SU-DHL-6 (cell line): ENCODE data around the gene CHRNA4.

Experiments
- H2AFZ ChIP-seq: fragments of 200-600 bp; sonication (generic); 2 replicates; pipeline ENCODE4 v1.6.1; 2014; ENCODE audit warnings: low read depth, mild to moderate bottlenecking, moderate library complexity, mixed read lengths, antibody characterized with exemption, low read length; ENCODE audit not compliant: severe bottlenecking
- H3F3A ChIP-seq: fragments of 200-600 bp; shearing (Covaris generic); 2 replicates; pipeline ENCODE4 v1.6.0; 2016; ENCODE audit warnings: antibody characterized with exemption, mild to moderate bottlenecking; ENCODE audit not compliant: insufficient read depth
- H3K27ac ChIP-seq: fragments of 200-600 bp; sonication (generic); 2 replicates; pipeline ENCODE4 v1.5.1; 2016; ENCODE audit warnings: low read depth, mild to moderate bottlenecking, low read length, moderate library complexity, mixed read lengths
- H3K27me3 ChIP-seq: fragments of 200-600 bp; sonication (generic), shearing (Covaris generic); 2 replicates; pipeline ENCODE4 v1.6.0; 2014; ENCODE audit warnings: mild to moderate bottlenecking, low read length
- H3K36me3 ChIP-seq: fragments of 200-600 bp; sonication (generic); 2 replicates; pipeline ENCODE4 v1.6.1; 2014; ENCODE audit warnings: mild to moderate bottlenecking, low read length, mixed read lengths
- H3K4me2 ChIP-seq: fragments of 300-600, 200-600 bp; shearing (Covaris generic), sonication (generic); 2 replicates; pipeline ENCODE4 v1.6.0; 2014; ENCODE audit warnings: low read length, low read depth, mild to moderate bottlenecking; ENCODE audit not compliant: poor library complexity, severe bottlenecking
- H3K4me3 ChIP-seq: fragments of 200-600 bp; sonication (generic); 2 replicates; pipeline ENCODE4 v1.5.1; 2014; ENCODE audit warnings: antibody characterized with exemption, low read length, mild to moderate bottlenecking, mixed read lengths; ENCODE audit not compliant: insufficient read depth, poor library complexity, severe bottlenecking
- H3K79me2 ChIP-seq: fragments of 200-600 bp; sonication (generic); 2 replicates; pipeline ENCODE4 v1.6.1; 2014; ENCODE audit warnings: mild to moderate bottlenecking, low read length, moderate library complexity; ENCODE audit not compliant: insufficient read depth
- H3K9ac ChIP-seq: fragments of 200-600 bp; sonication (generic); 2 replicates; pipeline ENCODE4 v1.7.0; 2014; ENCODE audit warnings: mild to moderate bottlenecking, low read length
- H3K9me2 ChIP-seq: fragments of 200-600 bp; sonication (generic); replicated peaks from 2 replicates; pipeline ENCODE4 v1.6.1; 2014; ENCODE audit warnings: low read length; ENCODE audit not compliant: insufficient read depth
- H3K9me3 ChIP-seq: fragments of 200-600 bp; sonication (generic); 2 replicates; pipeline ENCODE4 v1.6.1; 2014; ENCODE audit warnings: low read length, mixed read lengths; ENCODE audit not compliant: insufficient read depth
- H4K20me1 ChIP-seq: fragments of 200-600 bp; sonication (generic); 2 replicates; pipeline ENCODE4 v1.6.1; 2014; ENCODE audit warnings: low read depth, mild to moderate bottlenecking, antibody characterized with exemption, low read length, moderate library complexity, mixed read lengths
- EZH2phosphoT487 ChIP-seq: fragments of 200-600 bp; sonication (generic), shearing (Covaris generic); conservative IDR thresholded peaks from 2 replicates; pipeline ENCODE4 v1.6.1; 2018; ENCODE audit warnings: mild to moderate bottlenecking, antibody characterized with exemption, low read length, moderate library complexity, mixed read lengths
- TF ChIP-seq, protein P1 (sequence below): fragments of 200-600 bp; sonication (generic); IDR thresholded peaks from one replicate; pipeline ENCODE4 v1.5.1; 2017; ENCODE audit warnings: antibody characterized with exemption, mild to moderate bottlenecking, low read length, moderate library complexity; ENCODE audit not compliant: insufficient read depth, poor library complexity, severe bottlenecking

Gene CHRNA4

DNA sequence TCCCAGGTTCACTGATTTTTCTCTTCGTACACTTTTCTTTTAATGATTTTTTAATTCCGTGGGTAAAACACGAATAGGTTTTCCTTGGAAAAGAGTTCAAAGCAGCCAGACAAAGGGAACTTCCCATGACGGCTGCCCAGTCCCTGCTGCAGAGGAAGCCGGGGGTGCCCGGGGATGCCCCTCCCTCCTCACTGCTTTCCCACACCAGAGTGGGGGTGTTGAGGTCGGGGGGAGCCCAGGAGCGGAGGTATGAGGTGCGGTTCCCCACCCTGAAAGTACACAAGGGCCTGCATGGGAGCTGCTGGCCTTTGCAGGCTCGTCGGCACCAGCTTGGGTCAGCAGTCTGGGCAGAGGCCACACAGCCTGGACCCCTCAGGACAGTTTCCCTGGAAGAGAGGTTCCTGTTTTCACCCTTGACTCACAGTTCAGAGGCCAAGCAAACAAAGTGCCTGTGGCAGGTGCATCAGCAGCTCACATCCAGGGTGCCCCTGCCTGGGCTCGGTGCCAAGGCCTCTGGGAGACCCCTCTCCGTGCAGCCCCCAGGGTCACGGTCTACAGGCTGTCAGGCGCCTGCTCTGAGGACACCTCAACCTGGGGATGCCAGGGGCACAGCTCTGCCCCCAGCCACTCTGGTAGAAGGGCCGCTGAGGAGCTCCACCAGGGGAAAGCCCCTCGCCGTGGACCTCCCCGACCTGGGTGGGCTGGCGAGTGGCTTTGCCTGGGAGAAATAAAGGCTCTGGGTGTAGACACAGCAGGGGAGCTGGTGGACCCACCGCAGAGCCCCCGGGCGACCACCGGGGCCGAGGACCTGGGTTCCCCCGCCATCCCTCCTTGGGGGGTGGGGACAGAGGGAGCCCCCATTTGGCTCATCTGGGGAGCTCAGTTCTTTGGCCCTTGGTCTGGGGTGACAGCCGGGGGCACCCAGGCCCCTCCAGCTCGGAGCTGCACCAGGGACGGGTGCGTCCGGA is 15.4 kb upstream of the CHRNA4 start:
- no peak overlapping the region for H3K9ac ChIP-seq
- no peaks in the 10 kb centered on the region for H3K27me3 ChIP-seq

DNA sequence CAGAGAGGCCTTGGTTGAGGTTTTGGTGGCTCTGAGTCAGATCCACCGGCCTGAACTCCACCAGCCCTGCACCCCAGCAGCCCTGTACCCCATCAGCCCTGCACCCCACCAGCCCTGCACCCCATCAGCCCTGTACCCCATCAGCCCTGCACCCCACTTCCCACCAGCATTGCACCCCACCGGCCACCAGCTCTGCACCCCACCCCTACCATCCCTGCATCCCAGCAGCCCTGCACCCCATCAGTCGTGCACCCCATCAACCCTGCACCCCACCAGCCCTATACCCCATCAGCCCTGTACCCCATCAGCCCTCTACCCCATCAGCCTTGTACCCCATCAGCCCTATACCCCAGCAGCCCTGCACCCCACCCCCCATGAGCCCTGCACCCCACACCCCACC is 14.3 kb upstream of the CHRNA4 start:
- H3K9me2 ChIP-seq, result no peaks in the 10 kb centered on the region
- TF ChIP-seq EZH2phosphoT487, result no peak
- TF ChIP-seq, protein P1, sequence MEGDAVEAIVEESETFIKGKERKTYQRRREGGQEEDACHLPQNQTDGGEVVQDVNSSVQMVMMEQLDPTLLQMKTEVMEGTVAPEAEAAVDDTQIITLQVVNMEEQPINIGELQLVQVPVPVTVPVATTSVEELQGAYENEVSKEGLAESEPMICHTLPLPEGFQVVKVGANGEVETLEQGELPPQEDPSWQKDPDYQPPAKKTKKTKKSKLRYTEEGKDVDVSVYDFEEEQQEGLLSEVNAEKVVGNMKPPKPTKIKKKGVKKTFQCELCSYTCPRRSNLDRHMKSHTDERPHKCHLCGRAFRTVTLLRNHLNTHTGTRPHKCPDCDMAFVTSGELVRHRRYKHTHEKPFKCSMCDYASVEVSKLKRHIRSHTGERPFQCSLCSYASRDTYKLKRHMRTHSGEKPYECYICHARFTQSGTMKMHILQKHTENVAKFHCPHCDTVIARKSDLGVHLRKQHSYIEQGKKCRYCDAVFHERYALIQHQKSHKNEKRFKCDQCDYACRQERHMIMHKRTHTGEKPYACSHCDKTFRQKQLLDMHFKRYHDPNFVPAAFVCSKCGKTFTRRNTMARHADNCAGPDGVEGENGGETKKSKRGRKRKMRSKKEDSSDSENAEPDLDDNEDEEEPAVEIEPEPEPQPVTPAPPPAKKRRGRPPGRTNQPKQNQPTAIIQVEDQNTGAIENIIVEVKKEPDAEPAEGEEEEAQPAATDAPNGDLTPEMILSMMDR, result no peak
- H4K20me1 ChIP-seq, result no peaks in the 10 kb centered on the region
- H3K4me2 ChIP-seq, result no peak overlapping the region
- H2AFZ ChIP-seq, result no peak overlapping the region
- no peaks in the 10 kb centered on the region for H3K36me3 ChIP-seq
- no peaks in the 10 kb centered on the region for H3F3A ChIP-seq
- no peak overlapping the region for H3K9ac ChIP-seq
- H3K27ac ChIP-seq, result no peak overlapping the region
- no peaks in the 10 kb centered on the region for H3K27me3 ChIP-seq
- H3K79me2 ChIP-seq, result no peaks in the 10 kb centered on the region
- no peak overlapping the region for H3K4me3 ChIP-seq
- H3K9me3 ChIP-seq, result no peaks in the 10 kb centered on the region

More for the DNA sequence above, 15.4 kb upstream of the CHRNA4 start:
- TF ChIP-seq EZH2phosphoT487, result no peak
- TF ChIP-seq, protein P1, result no peak
- Histone ChIP-seq H3F3A (no peaks in the 10 kb centered on the region), H4K20me1 (no peaks in the 10 kb centered on the region), H3K27ac (no peak overlapping the region), H3K9me2 (no peaks in the 10 kb centered on the region), H3K9me3 (no peaks in the 10 kb centered on the region), H3K36me3 (no peaks in the 10 kb centered on the region), H2AFZ (no peak overlapping the region), H3K4me2 (no peak overlapping the region), H3K4me3 (no peak overlapping the region), H3K79me2 (no peaks in the 10 kb centered on the region)

DNA sequence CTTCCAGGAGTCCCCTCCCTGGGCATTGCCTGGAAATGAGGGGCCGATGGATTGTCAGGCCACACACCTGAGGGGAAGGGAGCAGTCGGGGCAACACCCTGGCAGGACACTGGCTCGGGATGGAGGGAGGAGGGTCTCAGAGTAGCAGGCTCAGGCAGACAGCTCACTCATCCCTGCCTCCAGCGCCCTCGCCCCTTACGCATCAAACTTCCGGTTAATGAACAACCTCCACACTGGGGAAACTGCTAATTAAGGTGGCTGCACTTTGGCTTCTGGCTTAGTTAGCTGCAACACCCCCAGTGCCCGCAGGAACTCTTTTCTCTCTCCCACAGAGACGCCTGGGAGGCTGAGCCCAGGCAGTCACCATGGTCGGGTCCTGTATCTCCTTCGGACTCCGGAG is 13.4 kb upstream of the CHRNA4 start:
- Histone ChIP-seq H3K27me3 (no peaks in the 10 kb centered on the region), H3K9ac (no peak overlapping the region), H2AFZ (no peak overlapping the region), H3K4me2 (no peak overlapping the region), H3K9me2 (no peaks in the 10 kb centered on the region), H3K9me3 (no peaks in the 10 kb centered on the region), H3K27ac (no peak overlapping the region), H4K20me1 (no peaks in the 10 kb centered on the region), H3F3A (no peaks in the 10 kb centered on the region), H3K4me3 (no peak overlapping the region), H3K79me2 (no peaks in the 10 kb centered on the region), H3K36me3 (no peaks in the 10 kb centered on the region)
- TF ChIP-seq, protein P1, result no peak
- TF ChIP-seq EZH2phosphoT487, result no peak
